Measurements from ENCODE around the gene TVP23A. TPM values are rescaled to one million over a fixed set of nuclear protein-coding genes. Genes with fewer than 3 reads are reported as not detected.
A peak's percentile ranks its signal among the peaks of the same experiment; 100 is the strongest.
"Not testable (repeated sequence)": the region's sequence is repeated elsewhere in the genome, so short reads cannot be mapped to it uniquely, and the experiment has no call there.

TVP23A gene
- total and polyA plus RNA-seq, 2 donors (not counting 1 experiment from before 2014, with no cell fraction given) = 0.37 to 3.2 TPM

DNA sequence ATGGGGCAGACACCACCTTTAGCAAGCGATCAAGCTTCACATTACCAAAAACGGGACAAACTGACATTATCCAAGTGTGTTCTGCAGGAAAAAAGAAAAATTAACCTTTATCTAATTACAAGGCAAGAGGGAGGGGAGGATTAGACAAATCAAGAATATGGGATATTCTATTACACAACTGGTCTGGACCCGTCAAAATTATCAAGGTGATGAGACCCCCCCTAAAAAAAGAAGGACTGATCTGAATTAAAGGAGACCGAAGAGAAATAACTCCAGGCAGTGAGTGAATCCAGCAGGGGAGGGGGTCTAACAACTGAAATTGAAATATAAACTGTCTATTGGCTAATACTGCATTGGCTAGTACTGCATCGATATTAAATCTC is 75.4 kb downstream of the TVP23A start:
- TF ChIP-seq, protein P1, sequence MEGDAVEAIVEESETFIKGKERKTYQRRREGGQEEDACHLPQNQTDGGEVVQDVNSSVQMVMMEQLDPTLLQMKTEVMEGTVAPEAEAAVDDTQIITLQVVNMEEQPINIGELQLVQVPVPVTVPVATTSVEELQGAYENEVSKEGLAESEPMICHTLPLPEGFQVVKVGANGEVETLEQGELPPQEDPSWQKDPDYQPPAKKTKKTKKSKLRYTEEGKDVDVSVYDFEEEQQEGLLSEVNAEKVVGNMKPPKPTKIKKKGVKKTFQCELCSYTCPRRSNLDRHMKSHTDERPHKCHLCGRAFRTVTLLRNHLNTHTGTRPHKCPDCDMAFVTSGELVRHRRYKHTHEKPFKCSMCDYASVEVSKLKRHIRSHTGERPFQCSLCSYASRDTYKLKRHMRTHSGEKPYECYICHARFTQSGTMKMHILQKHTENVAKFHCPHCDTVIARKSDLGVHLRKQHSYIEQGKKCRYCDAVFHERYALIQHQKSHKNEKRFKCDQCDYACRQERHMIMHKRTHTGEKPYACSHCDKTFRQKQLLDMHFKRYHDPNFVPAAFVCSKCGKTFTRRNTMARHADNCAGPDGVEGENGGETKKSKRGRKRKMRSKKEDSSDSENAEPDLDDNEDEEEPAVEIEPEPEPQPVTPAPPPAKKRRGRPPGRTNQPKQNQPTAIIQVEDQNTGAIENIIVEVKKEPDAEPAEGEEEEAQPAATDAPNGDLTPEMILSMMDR (IDR thresholded peaks at IDR 0.05) = no peak
- no peak for TF ChIP-seq EZH2 (IDR thresholded peaks at IDR 0.05; ENCODE audit: borderline replicate concordance, insufficient read depth, low read depth, low read length, poor library complexity, severe bottlenecking)
- Histone ChIP-seq H3K4me1 (ENCODE audit: control insufficient read depth in 2 of 2, insufficient read depth in 2 of 2, low read length in 2 of 2) (peaks cover 36 to 43% of the 10 kb centered on the region in 2 donors), H2AFZ (ENCODE audit: insufficient read depth, low read depth, low read length, poor library complexity, severe bottlenecking) (peak overlapping the region; percentile 86), H3K4me3 (ENCODE audit: control extremely low read depth in 1 of 5, extremely low read depth in 1 of 5, insufficient read depth in 1 of 5, low read depth in 2 of 5, low read length in 4 of 5) (peak overlapping the region in 4 of 5 experiments; percentile 61 to 85 (median 76)), H3K79me2 (ENCODE audit: control insufficient read depth, insufficient read depth, low read length) (peaks cover 61% of the 10 kb centered on the region), H3K27ac (ENCODE audit: low read length in 2 of 2) (peak overlapping the region; percentile 93 to 97), H3K9me3 (ENCODE audit: control extremely low read depth in 1 of 3, control insufficient read depth in 2 of 3, insufficient read depth in 1 of 3, low read length in 2 of 3) (no peaks in the 10 kb centered on the region), H3K9ac (ENCODE audit: low read length) (peak overlapping the region; percentile 86), H4K20me1 (ENCODE audit: control insufficient read depth, insufficient read depth, low read length, poor library complexity, severe bottlenecking) (peaks cover 4% of the 10 kb centered on the region), H3K27me3 (replicated peaks in 1 of 4; ENCODE audit: control extremely low read depth in 1 of 4, control insufficient read depth in 3 of 4, insufficient read depth in 4 of 4, low read length in 3 of 4) (no peaks in the 10 kb centered on the region), H3K36me3 (replicated peaks in 1 of 2; ENCODE audit: control extremely low read depth in 1 of 2, control insufficient read depth in 1 of 2, extremely low read depth in 1 of 2, insufficient read depth in 2 of 2, low read length in 1 of 2) (peaks cover 0 to 32% of the 10 kb centered on the region in 2 experiments), H3K4me2 (replicated peaks; ENCODE audit: low read depth, low read length, poor library complexity, severe bottlenecking) (peak overlapping the region; percentile 85)
- H3K9me3 Mint-ChIP-seq (ENCODE audit: insufficient read depth) = no peaks in the 10 kb centered on the region
- POLR2A ChIA-PET = interaction anchor here (0.7 to 1.9 kb wide), 11 partner anchors 23 to 516 kb away, joined by 3 to 38 read pairs (median 5); partner anchors contain the start of gene CIITA
- DNase-seq (no peak), ATAC-seq (ENCODE audit: low read depth) (no peak)
- peaks cover 61% of the 10 kb centered on the region for H3K4me1 Mint-ChIP-seq
- intact Hi-C loops (cut with micrococcal nuclease) = loop anchor here (1.0 to 5.0 kb wide), 7 partner anchors 125 to 1876 kb away; partner anchors contain the start of genes CARHSP1, RSL1D1 and SOCS1
- peak overlapping the region; percentile 93 for H3K4me3 Mint-ChIP-seq
- H3K27me3 Mint-ChIP-seq = no peaks in the 10 kb centered on the region
- CTCF ChIA-PET = interaction anchor here (0.6 to 5.9 kb wide), 6 partner anchors 56 to 229 kb away, joined by 3 to 33 read pairs (median 12); partner anchors contain the start of gene CIITA
- peak overlapping the region; percentile 97 for H3K27ac Mint-ChIP-seq
- 0% methylated on average over 1 of the region's 5 CpGs for WGBS (ENCODE audit: insufficient coverage)

DNA sequence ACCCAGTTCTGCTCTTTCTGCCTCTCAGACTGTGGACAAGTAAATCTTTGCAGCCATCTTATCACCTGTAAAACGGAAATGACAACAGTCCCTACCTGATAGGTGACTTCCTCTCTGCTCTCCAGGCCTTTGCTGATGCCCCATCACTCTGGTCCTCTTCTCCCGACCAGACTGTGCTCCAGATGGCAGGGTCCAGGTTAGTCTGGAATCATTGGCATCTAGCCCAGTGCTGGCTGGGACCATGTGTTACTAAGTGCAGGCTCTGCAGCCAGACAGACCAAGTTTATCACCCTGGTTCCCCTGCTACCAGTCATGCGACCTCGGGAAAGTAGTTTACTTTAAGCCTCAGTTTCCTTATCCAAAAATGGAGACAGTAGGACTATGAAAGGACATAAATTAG is 76.8 kb downstream of the TVP23A start:
- Mint-ChIP-seq H3K4me1 (peaks cover 72% of the 10 kb centered on the region), H3K4me3 (peak overlapping the region; percentile 34), H3K9me3 (ENCODE audit: insufficient read depth) (no peaks in the 10 kb centered on the region), H3K27ac (peak overlapping the region; percentile 73), H3K27me3 (no peaks in the 10 kb centered on the region)
- Histone ChIP-seq H4K20me1 (ENCODE audit: control insufficient read depth, insufficient read depth, low read length, poor library complexity, severe bottlenecking) (peaks cover 4% of the 10 kb centered on the region), H3K9ac (ENCODE audit: low read length) (no peak overlapping the region), H3K4me1 (ENCODE audit: control insufficient read depth in 2 of 2, insufficient read depth in 2 of 2, low read length in 2 of 2) (peaks cover 45 to 53% of the 10 kb centered on the region in 2 donors), H3K79me2 (ENCODE audit: control insufficient read depth, insufficient read depth, low read length) (peaks cover 52% of the 10 kb centered on the region), H3K9me3 (ENCODE audit: control extremely low read depth in 1 of 3, control insufficient read depth in 2 of 3, insufficient read depth in 1 of 3, low read length in 2 of 3) (no peaks in the 10 kb centered on the region), H3K27ac (ENCODE audit: low read length in 2 of 2) (no peak overlapping the region), H3K27me3 (replicated peaks in 1 of 4; ENCODE audit: control extremely low read depth in 1 of 4, control insufficient read depth in 3 of 4, insufficient read depth in 4 of 4, low read length in 3 of 4) (no peaks in the 10 kb centered on the region), H3K36me3 (replicated peaks in 1 of 2; ENCODE audit: control extremely low read depth in 1 of 2, control insufficient read depth in 1 of 2, extremely low read depth in 1 of 2, insufficient read depth in 2 of 2, low read length in 1 of 2) (peaks cover 0 to 18% of the 10 kb centered on the region in 2 experiments), H3K4me2 (replicated peaks; ENCODE audit: low read depth, low read length, poor library complexity, severe bottlenecking) (no peak overlapping the region), H3K4me3 (ENCODE audit: control extremely low read depth in 1 of 5, extremely low read depth in 1 of 5, insufficient read depth in 1 of 5, low read depth in 2 of 5, low read length in 4 of 5) (no peak overlapping the region), H2AFZ (ENCODE audit: insufficient read depth, low read depth, low read length, poor library complexity, severe bottlenecking) (no peak overlapping the region)
- DNase-seq (peak; percentile 12), ATAC-seq (ENCODE audit: low read depth) (no peak)
- CTCF ChIA-PET = interaction anchor here (3.7 to 5.9 kb wide), 2 partner anchors 177 to 227 kb away, joined by 19 to 33 read pairs; no protein-coding TSS in a partner anchor
- intact Hi-C loops (cut with micrococcal nuclease) = loop anchor here (2.0 to 5.0 kb wide), 6 partner anchors 171 to 1875 kb away; partner anchors contain the start of genes CARHSP1, RSL1D1 and SOCS1
- POLR2A ChIA-PET = no interaction called here
- TF ChIP-seq, protein P1 (IDR thresholded peaks at IDR 0.05) = no peak
- TF ChIP-seq EZH2 (IDR thresholded peaks at IDR 0.05; ENCODE audit: borderline replicate concordance, insufficient read depth, low read depth, low read length, poor library complexity, severe bottlenecking) = no peak
- 91% methylated on average over 2 of the region's 4 CpGs for WGBS (ENCODE audit: insufficient coverage)

DNA sequence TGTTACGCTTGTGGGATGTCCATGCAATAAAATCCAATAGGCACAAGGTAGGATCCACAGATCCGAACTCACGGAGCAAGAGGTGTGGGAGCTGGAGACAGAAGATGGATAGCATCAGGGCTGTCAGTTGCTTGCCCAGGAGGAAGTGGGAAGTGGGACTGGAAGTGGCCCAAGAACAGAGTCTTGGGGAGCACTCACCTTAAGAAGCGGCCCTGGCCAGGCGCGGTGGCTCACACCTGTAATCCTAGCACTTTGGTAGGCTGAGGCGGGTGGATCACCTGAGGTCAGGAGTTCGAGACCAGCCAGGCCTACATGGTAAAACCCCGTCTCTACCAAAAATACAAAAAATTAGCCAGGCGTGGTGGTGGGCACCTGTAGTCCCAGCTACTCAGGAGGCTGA is 77.3 kb downstream of the TVP23A start:
- H3K4me2 ChIP-seq (replicated peaks; ENCODE audit: low read depth, low read length, poor library complexity, severe bottlenecking); H4K20me1 ChIP-seq (ENCODE audit: control insufficient read depth, insufficient read depth, low read length, poor library complexity, severe bottlenecking); H3K4me3 Mint-ChIP-seq; H3K9ac ChIP-seq (ENCODE audit: low read length); H3K9me3 Mint-ChIP-seq (ENCODE audit: insufficient read depth); H2AFZ ChIP-seq (ENCODE audit: insufficient read depth, low read depth, low read length, poor library complexity, severe bottlenecking); H3K27me3 Mint-ChIP-seq; H3K27me3 ChIP-seq (replicated peaks in 1 of 4; ENCODE audit: control extremely low read depth in 1 of 4, control insufficient read depth in 3 of 4, insufficient read depth in 4 of 4, low read length in 3 of 4); H3K27ac ChIP-seq (ENCODE audit: low read length in 2 of 2); DNase-seq; H3K9me3 ChIP-seq (ENCODE audit: control extremely low read depth in 1 of 3, control insufficient read depth in 2 of 3, insufficient read depth in 1 of 3, low read length in 2 of 3); H3K4me3 ChIP-seq (ENCODE audit: control extremely low read depth in 1 of 5, extremely low read depth in 1 of 5, insufficient read depth in 1 of 5, low read depth in 2 of 5, low read length in 4 of 5); ATAC-seq (ENCODE audit: low read depth): not testable (repeated sequence)
- intact Hi-C loops (cut with micrococcal nuclease) = loop anchor here (5.0 kb wide), 5 partner anchors 444 to 1874 kb away; partner anchors contain the start of genes CARHSP1, RSL1D1 and SOCS1
- H3K27ac Mint-ChIP-seq = peak overlapping the region; percentile 73
- H3K4me1 ChIP-seq (ENCODE audit: control insufficient read depth in 2 of 2, insufficient read depth in 2 of 2, low read length in 2 of 2) = peaks cover 45 to 53% of the 10 kb centered on the region in 2 donors
- 93% methylated on average over 6 of the region's 10 CpGs for whole genome bisulfite sequencing (ENCODE audit: insufficient coverage)
- CTCF ChIA-PET = interaction anchor here (0.7 to 7.2 kb wide), 6 partner anchors 47 to 232 kb away, joined by 3 to 203 read pairs (median 12); no protein-coding TSS in a partner anchor
- POLR2A ChIA-PET = interaction anchor here (2.1 kb wide), 1 partner anchor 137 kb away, joined by 12 read pairs; the partner anchor contains the start of gene CIITA
- H3K4me1 Mint-ChIP-seq = peaks cover 71% of the 10 kb centered on the region
- peaks cover 0 to 13% of the 10 kb centered on the region in 2 experiments for H3K36me3 ChIP-seq (replicated peaks in 1 of 2; ENCODE audit: control extremely low read depth in 1 of 2, control insufficient read depth in 1 of 2, extremely low read depth in 1 of 2, insufficient read depth in 2 of 2, low read length in 1 of 2)
- peaks cover 46% of the 10 kb centered on the region for H3K79me2 ChIP-seq (ENCODE audit: control insufficient read depth, insufficient read depth, low read length)
